Measurements from ENCODE around the gene BANF2. TPM values are rescaled to one million over a fixed set of nuclear protein-coding genes. Genes with fewer than 3 reads are reported as not detected.

Gene BANF2
- total and polyA plus RNA-seq, 10 of the 15 experiments (the other 5 are each of a cell fraction or from before 2014, with no cell fraction given), result not detected

- ChIA-PET RAD21 (ENCODE audit: unreplicated experiment) (no interaction called here), CTCF (interaction anchor here (0.8 kb wide), 1 partner anchor 71 kb away, joined by 3 read pairs; no protein-coding TSS in a partner anchor), SMC1A (ENCODE audit: uncharacterized antibody, unreplicated experiment) (interaction anchor here (0.8 kb wide), 1 partner anchor 41 kb away, joined by 3 read pairs; no protein-coding TSS in a partner anchor), POLR2A (no interaction called here)
- BruUV-seq (replicated peaks), result no TSS peak
- Histone ChIP-seq H3K36me3 (ENCODE audit: control insufficient read depth in 2 of 2, insufficient read depth in 2 of 2, low read length in 1 of 2) (no peaks in the 10 kb centered on the region), H4K20me1 (ENCODE audit: control insufficient read depth, insufficient read depth) (no peaks in the 10 kb centered on the region), H3K9me3 (replicated peaks; ENCODE audit: control insufficient read depth, insufficient read depth, low read length) (no peaks in the 10 kb centered on the region), H3K4me2 (ENCODE audit: control insufficient read depth, insufficient read depth) (no peak overlapping the region), H3K4me1 (ENCODE audit: control insufficient read depth, insufficient read depth, low read length) (peaks cover 24% of the 10 kb centered on the region), H2AFZ (ENCODE audit: control insufficient read depth, low read depth, low read length) (no peak overlapping the region), H3K27ac (ENCODE audit: control insufficient read depth, insufficient read depth) (no peak overlapping the region), H3K27me3 (replicated peaks in 1 of 2; ENCODE audit: control insufficient read depth in 2 of 2, insufficient read depth in 2 of 2, low read length in 1 of 2) (no peaks in the 10 kb centered on the region; a peak in 1 of 4 replicates), H3K9ac (ENCODE audit: control insufficient read depth, insufficient read depth, low read length) (no peak overlapping the region), H3K4me3 (no peak overlapping the region), H3K79me2 (ENCODE audit: control insufficient read depth, insufficient read depth, low read length) (no peaks in the 10 kb centered on the region)
- intact Hi-C loops (cut with micrococcal nuclease; ENCODE audit: unreplicated experiment) (no loop called here), in situ Hi-C loops (cut with MboI) (no loop called here)
- DNase-seq (ENCODE audit: low read depth, low spot score) (no peak), FAIRE-seq (no peak), ATAC-seq (no peak)
- WGBS (ENCODE audit: insufficient coverage, insufficient replicate concordance, low lambda C conversion rate, missing lambda C conversion rate), result 68% methylated on average over 5 of the region's 5 CpGs
- TF ChIP-seq USF1 (IDR thresholded peaks at IDR 0.05; ENCODE audit: borderline replicate concordance, extremely low read length, insufficient read depth, low read depth, low read length), result no peak
- no peak for TF ChIP-seq SREBF2 (IDR thresholded peaks at IDR 0.05; ENCODE audit: low read length)
- TF ChIP-seq BACH1 (IDR thresholded peaks at IDR 0.05; ENCODE audit: borderline replicate concordance), result no peak
- TF ChIP-seq TBL1XR1 (IDR thresholded peaks at IDR 0.05; ENCODE audit: low read depth, low read length), result no peak
- no peak for TF ChIP-seq ZNF622 (IDR thresholded peaks at IDR 0.05)
- no peak for TF ChIP-seq SMAD1 (IDR thresholded peaks at IDR 0.05; ENCODE audit: low read depth, partially characterized antibody)
- TF ChIP-seq WRNIP1 (IDR thresholded peaks at IDR 0.05; ENCODE audit: borderline replicate concordance, low read depth, low read length), result no peak
- TF ChIP-seq SRF (IDR thresholded peaks at IDR 0.05; ENCODE audit: low read depth in 2 of 2, low read length in 2 of 2), result no peak
- TF ChIP-seq GATAD2B (conservative IDR thresholded peaks at IDR 0.05; ENCODE audit: low read depth), result no peak
- no peak for TF ChIP-seq NR2C2 (IDR thresholded peaks at IDR 0.05; ENCODE audit: borderline replicate concordance, control insufficient read depth, insufficient read length, low read depth)
- TF ChIP-seq, protein P1, sequence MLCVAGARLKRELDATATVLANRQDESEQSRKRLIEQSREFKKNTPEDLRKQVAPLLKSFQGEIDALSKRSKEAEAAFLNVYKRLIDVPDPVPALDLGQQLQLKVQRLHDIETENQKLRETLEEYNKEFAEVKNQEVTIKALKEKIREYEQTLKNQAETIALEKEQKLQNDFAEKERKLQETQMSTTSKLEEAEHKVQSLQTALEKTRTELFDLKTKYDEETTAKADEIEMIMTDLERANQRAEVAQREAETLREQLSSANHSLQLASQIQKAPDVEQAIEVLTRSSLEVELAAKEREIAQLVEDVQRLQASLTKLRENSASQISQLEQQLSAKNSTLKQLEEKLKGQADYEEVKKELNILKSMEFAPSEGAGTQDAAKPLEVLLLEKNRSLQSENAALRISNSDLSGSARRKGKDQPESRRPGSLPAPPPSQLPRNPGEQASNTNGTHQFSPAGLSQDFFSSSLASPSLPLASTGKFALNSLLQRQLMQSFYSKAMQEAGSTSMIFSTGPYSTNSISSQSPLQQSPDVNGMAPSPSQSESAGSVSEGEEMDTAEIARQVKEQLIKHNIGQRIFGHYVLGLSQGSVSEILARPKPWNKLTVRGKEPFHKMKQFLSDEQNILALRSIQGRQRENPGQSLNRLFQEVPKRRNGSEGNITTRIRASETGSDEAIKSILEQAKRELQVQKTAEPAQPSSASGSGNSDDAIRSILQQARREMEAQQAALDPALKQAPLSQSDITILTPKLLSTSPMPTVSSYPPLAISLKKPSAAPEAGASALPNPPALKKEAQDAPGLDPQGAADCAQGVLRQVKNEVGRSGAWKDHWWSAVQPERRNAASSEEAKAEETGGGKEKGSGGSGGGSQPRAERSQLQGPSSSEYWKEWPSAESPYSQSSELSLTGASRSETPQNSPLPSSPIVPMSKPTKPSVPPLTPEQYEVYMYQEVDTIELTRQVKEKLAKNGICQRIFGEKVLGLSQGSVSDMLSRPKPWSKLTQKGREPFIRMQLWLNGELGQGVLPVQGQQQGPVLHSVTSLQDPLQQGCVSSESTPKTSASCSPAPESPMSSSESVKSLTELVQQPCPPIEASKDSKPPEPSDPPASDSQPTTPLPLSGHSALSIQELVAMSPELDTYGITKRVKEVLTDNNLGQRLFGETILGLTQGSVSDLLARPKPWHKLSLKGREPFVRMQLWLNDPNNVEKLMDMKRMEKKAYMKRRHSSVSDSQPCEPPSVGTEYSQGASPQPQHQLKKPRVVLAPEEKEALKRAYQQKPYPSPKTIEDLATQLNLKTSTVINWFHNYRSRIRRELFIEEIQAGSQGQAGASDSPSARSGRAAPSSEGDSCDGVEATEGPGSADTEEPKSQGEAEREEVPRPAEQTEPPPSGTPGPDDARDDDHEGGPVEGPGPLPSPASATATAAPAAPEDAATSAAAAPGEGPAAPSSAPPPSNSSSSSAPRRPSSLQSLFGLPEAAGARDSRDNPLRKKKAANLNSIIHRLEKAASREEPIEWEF (IDR thresholded peaks at IDR 0.05; ENCODE audit: insufficient replicate concordance, low read depth, low read length), result no peak
- TF ChIP-seq KDM1A (IDR thresholded peaks at IDR 0.05; ENCODE audit: borderline replicate concordance), result no peak
- TF ChIP-seq, protein P2, sequence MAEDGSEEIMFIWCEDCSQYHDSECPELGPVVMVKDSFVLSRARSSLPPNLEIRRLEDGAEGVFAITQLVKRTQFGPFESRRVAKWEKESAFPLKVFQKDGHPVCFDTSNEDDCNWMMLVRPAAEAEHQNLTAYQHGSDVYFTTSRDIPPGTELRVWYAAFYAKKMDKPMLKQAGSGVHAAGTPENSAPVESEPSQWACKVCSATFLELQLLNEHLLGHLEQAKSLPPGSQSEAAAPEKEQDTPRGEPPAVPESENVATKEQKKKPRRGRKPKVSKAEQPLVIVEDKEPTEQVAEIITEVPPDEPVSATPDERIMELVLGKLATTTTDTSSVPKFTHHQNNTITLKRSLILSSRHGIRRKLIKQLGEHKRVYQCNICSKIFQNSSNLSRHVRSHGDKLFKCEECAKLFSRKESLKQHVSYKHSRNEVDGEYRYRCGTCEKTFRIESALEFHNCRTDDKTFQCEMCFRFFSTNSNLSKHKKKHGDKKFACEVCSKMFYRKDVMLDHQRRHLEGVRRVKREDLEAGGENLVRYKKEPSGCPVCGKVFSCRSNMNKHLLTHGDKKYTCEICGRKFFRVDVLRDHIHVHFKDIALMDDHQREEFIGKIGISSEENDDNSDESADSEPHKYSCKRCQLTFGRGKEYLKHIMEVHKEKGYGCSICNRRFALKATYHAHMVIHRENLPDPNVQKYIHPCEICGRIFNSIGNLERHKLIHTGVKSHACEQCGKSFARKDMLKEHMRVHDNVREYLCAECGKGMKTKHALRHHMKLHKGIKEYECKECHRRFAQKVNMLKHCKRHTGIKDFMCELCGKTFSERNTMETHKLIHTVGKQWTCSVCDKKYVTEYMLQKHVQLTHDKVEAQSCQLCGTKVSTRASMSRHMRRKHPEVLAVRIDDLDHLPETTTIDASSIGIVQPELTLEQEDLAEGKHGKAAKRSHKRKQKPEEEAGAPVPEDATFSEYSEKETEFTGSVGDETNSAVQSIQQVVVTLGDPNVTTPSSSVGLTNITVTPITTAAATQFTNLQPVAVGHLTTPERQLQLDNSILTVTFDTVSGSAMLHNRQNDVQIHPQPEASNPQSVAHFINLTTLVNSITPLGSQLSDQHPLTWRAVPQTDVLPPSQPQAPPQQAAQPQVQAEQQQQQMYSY (CRISPR knock-in tag; IDR thresholded peaks at IDR 0.05), result no peak
- TF ChIP-seq KAT2A (conservative IDR thresholded peaks at IDR 0.05; ENCODE audit: control insufficient read depth, low read depth, low read length), result no peak
These were observed 85.2 kb downstream of the BANF2 start for GRCh38 chr20:17785007-17785406.
